Body of pancreas (tissue), 4 donors: ENCODE results near the gene HMCN2. TPM values are rescaled to one million over a fixed set of nuclear protein-coding genes. Genes with fewer than 3 reads are reported as not detected.

ENCODE experiments used
- ATAC-seq: fragments of 150-250 bp; one replicate; pipeline ENCODE4 v1.9.1; 2016
- DNase-seq, 4 donors: peaks; one replicate each; pipeline ENCODE4 v3.0.0-alpha.2; 2019
- H3K27ac ChIP-seq, 4 donors: fragments of 200-600 bp; sonication (generic); 1 replicate in 3 of 4; 2 replicates in 1 of 4; pipeline versions ENCODE4 v1.5.1 to v1.6.1; 2016 to 2019; ENCODE audit warnings: mild to moderate bottlenecking in 1 of 4, mixed read lengths in 1 of 4, moderate library complexity in 1 of 4
- H3K27me3 ChIP-seq, 2 donors: fragments of 200-600 bp; sonication (generic); one replicate each; pipeline ENCODE4 v1.6.0; 2016; ENCODE audit warnings: mild to moderate bottlenecking in 1 of 2
- H3K36me3 ChIP-seq, 2 donors: fragments of 200-600 bp; sonication (generic); replicated peaks in 1 of 2; 2 replicates each; pipeline ENCODE4 v1.5.1; 2016; ENCODE audit warnings: low read depth in 2 of 2; ENCODE audit not compliant: insufficient read depth in 1 of 2
- H3K4me1 ChIP-seq: fragments of 200-600 bp; sonication (generic); one replicate; pipeline ENCODE4 v1.6.0; 2016
- H3K4me3 ChIP-seq, 2 donors: fragments of 200-600 bp; sonication (generic); 1 replicate in 1 of 2; 2 replicates in 1 of 2; pipeline ENCODE4 v1.5.1; 2016 to 2019
- H3K9me3 ChIP-seq, 3 donors: fragments of 200-600 bp; sonication (generic); 1 replicate in 2 of 3; 2 replicates in 1 of 3; pipeline ENCODE4 v1.5.1; 2016
- CTCF ChIP-seq, 7 experiments: fragments of 450-650 bp in 4 of 7; fragments of 200-600 bp in 3 of 7; sonication (generic) in 3 of 7; IDR thresholded peaks; one replicate each; pipeline ENCODE4 v1.5.1; 2016 to 2019; ENCODE audit warnings: antibody characterized with exemption in 7 of 7
- POLR2A ChIP-seq, 3 donors: fragments of 450-650 bp; IDR thresholded peaks; one replicate each; pipeline ENCODE4 v1.6.1; 2016; ENCODE audit warnings: antibody characterized with exemption in 3 of 3, mild to moderate bottlenecking in 2 of 3
- WGBS, 2 donors: methylation state at CpG; one replicate each; pipeline ENCODE4 v1.1.5; 2017; 5-methylcytosine and 5-hydroxymethylcytosine counted together
- intact Hi-C: fragments of 100-400 bp; cut with DNase I; formaldehyde crosslinking; loops from one replicate; pipeline ENCODE4 v1.15.1; 2023
- total RNA-seq, 2 donors: library from RNA; depleted of rRNA; stranded (reverse); fragments of >200 nt; gene quantifications; one replicate each; pipeline ENCODE4 v1.1.0, GENCODE V29; 2016

Gene HMCN2
- total RNA-seq, 2 donors from 2014 or later, result 0.78 to 3.6 TPM

- Histone ChIP-seq H3K4me1 (no peaks in the 10 kb centered on the region), H3K9me3 (no peaks in the 10 kb centered on the region), H3K27ac (no peak overlapping the region), H3K4me3 (no peak overlapping the region), H3K36me3 (no peaks in the 10 kb centered on the region), H3K27me3 (no peaks in the 10 kb centered on the region)
- DNase-seq (no peak), ATAC-seq (no peak)
- intact Hi-C loops, result no loop called here
- no peak for TF ChIP-seq CTCF (IDR thresholded peaks at IDR 0.05)
- TF ChIP-seq POLR2A (IDR thresholded peaks at IDR 0.05), result no peak
- 61 to 73% methylated on average over 2 to 10 of the region's 10 CpGs for WGBS, 2 donors
Measured at GRCh38 chr9:130365323-130365721, 99.8 kb downstream of the HMCN2 start.

GRCh38 chr9:130366072-130366471 lies 100.5 kb downstream of the HMCN2 start:
- H3K27me3 ChIP-seq, result no peaks in the 10 kb centered on the region
- H3K4me1 ChIP-seq, result no peaks in the 10 kb centered on the region
- H3K27ac ChIP-seq, result no peak overlapping the region
- TF ChIP-seq POLR2A (IDR thresholded peaks at IDR 0.05), result no peak
- no peak for TF ChIP-seq CTCF (IDR thresholded peaks at IDR 0.05)
- DNase-seq (no peak), ATAC-seq (no peak)
- no peaks in the 10 kb centered on the region for H3K9me3 ChIP-seq
- intact Hi-C loops, result no loop called here
- no peak overlapping the region for H3K4me3 ChIP-seq
- H3K36me3 ChIP-seq, result no peaks in the 10 kb centered on the region
- 76 to 79% methylated on average over 2 to 3 of the region's 3 CpGs for WGBS, 2 donors

GRCh38 chr9:130366888-130367550 lies 101.5 kb downstream of the HMCN2 start:
- Histone ChIP-seq H3K27ac (no peak overlapping the region), H3K4me1 (no peaks in the 10 kb centered on the region), H3K27me3 (no peaks in the 10 kb centered on the region), H3K9me3 (no peaks in the 10 kb centered on the region), H3K36me3 (no peaks in the 10 kb centered on the region), H3K4me3 (no peak overlapping the region)
- WGBS, 2 donors, result 78 to 81% methylated on average over 8 of the region's 8 CpGs
- intact Hi-C loops, result no loop called here
- TF ChIP-seq POLR2A (IDR thresholded peaks at IDR 0.05), result no peak
- no peak for TF ChIP-seq CTCF (IDR thresholded peaks at IDR 0.05)
- DNase-seq (no peak), ATAC-seq (no peak)

- Histone ChIP-seq H3K27me3 (no peaks in the 10 kb centered on the region), H3K4me3 (no peak overlapping the region), H3K4me1 (no peaks in the 10 kb centered on the region), H3K27ac (no peak overlapping the region), H3K9me3 (no peaks in the 10 kb centered on the region), H3K36me3 (no peaks in the 10 kb centered on the region)
- DNase-seq, result no peak
- WGBS, 2 donors, result 45 to 66% methylated on average over 6 to 8 of the region's 8 CpGs
- TF ChIP-seq CTCF (IDR thresholded peaks at IDR 0.05) (no peak), POLR2A (IDR thresholded peaks at IDR 0.05) (no peak)
- intact Hi-C loops, result no loop called here
- ATAC-seq, result no peak
Measured at GRCh38 chr9:130368631-130369103, 103.1 kb downstream of the HMCN2 start.

- 49 to 65% methylated on average over 6 to 7 of the region's 7 CpGs for WGBS, 2 donors
- H3K4me1 ChIP-seq, result no peaks in the 10 kb centered on the region
- intact Hi-C loops, result no loop called here
- no peak overlapping the region for H3K27ac ChIP-seq
- ATAC-seq (no peak), DNase-seq (no peak)
- TF ChIP-seq CTCF (IDR thresholded peaks at IDR 0.05), result no peak
- TF ChIP-seq POLR2A (IDR thresholded peaks at IDR 0.05), result no peak
- no peaks in the 10 kb centered on the region for H3K27me3 ChIP-seq
- H3K9me3 ChIP-seq, result no peaks in the 10 kb centered on the region
- H3K36me3 ChIP-seq, result no peaks in the 10 kb centered on the region
- no peak overlapping the region for H3K4me3 ChIP-seq
Measured at GRCh38 chr9:130370226-130370625, 104.7 kb downstream of the HMCN2 start.
